K562 (cell line): Measurements from ENCODE around the gene GAB2. TPM values are rescaled to one million over a fixed set of nuclear protein-coding genes. Genes with fewer than 3 reads are reported as not detected.

ENCODE experiments used
- ATF3 ChIP-seq, 2 experiments: fragments of 450-650 bp in 1 of 2; sonication (generic) in 1 of 2; formaldehyde crosslinking in 1 of 2; IDR thresholded peaks in 1 of 2; conservative IDR thresholded peaks in 1 of 2; 2 replicates each; pipeline versions ENCODE4 v1.6.1 to v1.8.1; 2016 to 2023; ENCODE audit warnings: mild to moderate bottlenecking in 2 of 2, moderate library complexity in 2 of 2, inconsistent platforms in 1 of 2, missing genetic modification reagents in 1 of 2
- DMBX1 ChIP-seq: fragments of 250-450 bp; sonication (Bioruptor Pico); IDR thresholded peaks from 2 replicates; pipeline ENCODE4 v1.8.0; 2022; ENCODE audit warnings: inconsistent platforms, mild to moderate bottlenecking, moderate library complexity, borderline replicate concordance
- FOXM1 ChIP-seq, 2 experiments: fragments of 450-650 bp in 1 of 2; sonication (generic) in 1 of 2; formaldehyde crosslinking in 1 of 2; IDR thresholded peaks; 2 replicates each; pipeline versions ENCODE4 v1.6.1 to v1.9.0; 2017 to 2022; ENCODE audit warnings: low read depth in 2 of 2, mild to moderate bottlenecking in 2 of 2, missing genetic modification reagents in 1 of 2, moderate library complexity in 1 of 2
- HINFP ChIP-seq: fragments of 450-650 bp; conservative IDR thresholded peaks from 2 replicates; pipeline ENCODE4 v1.6.1; 2016; ENCODE audit warnings: missing genetic modification characterization, low read depth, mild to moderate bottlenecking, control low read depth, missing compliant biosample characterization
- MYC ChIP-seq, 2 experiments: fragments of 250-450 bp in 1 of 2; sonication (Bioruptor Pico) in 1 of 2; IDR thresholded peaks; 2 replicates each; pipeline versions ENCODE4 v1.5.1 to v1.6.1; 2012 to 2021; ENCODE audit warnings: low read depth in 2 of 2, borderline replicate concordance in 1 of 2, improper control_type of control experiment in 1 of 2, low read length in 1 of 2, mild to moderate bottlenecking in 1 of 2, moderate library complexity in 1 of 2
- NFYB ChIP-seq: IDR thresholded peaks from 2 replicates; pipeline ENCODE4 v1.6.1; 2011; ENCODE audit warnings: mild to moderate bottlenecking, moderate library complexity; ENCODE audit not compliant: insufficient read length; ENCODE audit errors: extremely low read depth
- PCBP2 ChIP-seq: fragments of 200-400 bp; formaldehyde crosslinking; IDR thresholded peaks from 2 replicates; pipeline ENCODE4 v1.6.1; 2018; ENCODE audit warnings: low read length, low read depth, mild to moderate bottlenecking, moderate library complexity; ENCODE audit not compliant: poor library complexity, severe bottlenecking
- RBM14 ChIP-seq: fragments of 200-400 bp; formaldehyde crosslinking; IDR thresholded peaks from 2 replicates; pipeline ENCODE4 v1.6.1; 2018; ENCODE audit warnings: low read depth, mild to moderate bottlenecking, low read length, moderate library complexity, borderline replicate concordance; ENCODE audit not compliant: insufficient read depth
- RBM34 ChIP-seq: fragments of 200-400 bp; formaldehyde crosslinking; IDR thresholded peaks from 2 replicates; pipeline ENCODE4 v1.6.1; 2018; ENCODE audit warnings: low read length, borderline replicate concordance; ENCODE audit not compliant: insufficient read depth
- RFX1 ChIP-seq: fragments of 450-650 bp; IDR thresholded peaks from 2 replicates; pipeline ENCODE4 v1.6.1; 2016; ENCODE audit warnings: mild to moderate bottlenecking, moderate library complexity
- TRIM24 ChIP-seq, 2 experiments: fragments of 450-650 bp; IDR thresholded peaks; 2 replicates each; pipeline ENCODE4 v1.6.1; 2016
- ZBTB7A ChIP-seq: IDR thresholded peaks from 2 replicates; pipeline ENCODE4 v1.6.1; 2011; ENCODE audit warnings: low read depth, mild to moderate bottlenecking, low read length, moderate library complexity, borderline replicate concordance; ENCODE audit not compliant: control insufficient read depth
- ZNF592 ChIP-seq: fragments of 450-650 bp; IDR thresholded peaks from 2 replicates; pipeline ENCODE4 v1.6.1; 2017; ENCODE audit warnings: antibody characterized with exemption, mild to moderate bottlenecking
- polyA plus RNA-seq, 8 experiments: library from polyadenylated mRNA; depleted of rRNA in 4 of 8; stranded (reverse) in 5 of 8; unstranded in 3 of 8; fragments of >200 nt; fragmentation: Nextera tagmentation in 2 of 8; fragmentation: Illumina TruSeq in 1 of 8; extraction: Ambion mirVana in 2 of 8; extraction: Trizol in 1 of 8; gene quantifications; 2 replicates each; pipeline versions ENCODE4 v1.2.1 to v1.2.3, GENCODE V29; 2011 to 2014; ENCODE audit warnings: inconsistent platforms in 1 of 8, missing spikeins in 1 of 8
- total RNA-seq, 7 experiments: library from RNA; depleted of rRNA in 6 of 7; stranded (reverse); fragments of >200 nt in 6 of 7; fragmentation: Illumina TruSeq in 2 of 7; extraction: Trizol in 2 of 7; gene quantifications; 2 replicates each; pipeline versions ENCODE4 v1.2.1 to v1.2.3, GENCODE V29; 2011 to 2021; ENCODE audit warnings: low replicate concordance in 1 of 7
- TF ChIP-seq, protein P1 (sequence below): IDR thresholded peaks from 2 replicates; pipeline ENCODE4 v1.6.1; 2012; ENCODE audit warnings: low read depth, low read length, improper control_type of control experiment, borderline replicate concordance

GAB2 gene
- total and polyA plus RNA-seq, 9 of the 15 experiments (the other 6 are each of a cell fraction or from before 2014, with no cell fraction given): 2.3 to 35.2 (median 16.1) TPM

DNA sequence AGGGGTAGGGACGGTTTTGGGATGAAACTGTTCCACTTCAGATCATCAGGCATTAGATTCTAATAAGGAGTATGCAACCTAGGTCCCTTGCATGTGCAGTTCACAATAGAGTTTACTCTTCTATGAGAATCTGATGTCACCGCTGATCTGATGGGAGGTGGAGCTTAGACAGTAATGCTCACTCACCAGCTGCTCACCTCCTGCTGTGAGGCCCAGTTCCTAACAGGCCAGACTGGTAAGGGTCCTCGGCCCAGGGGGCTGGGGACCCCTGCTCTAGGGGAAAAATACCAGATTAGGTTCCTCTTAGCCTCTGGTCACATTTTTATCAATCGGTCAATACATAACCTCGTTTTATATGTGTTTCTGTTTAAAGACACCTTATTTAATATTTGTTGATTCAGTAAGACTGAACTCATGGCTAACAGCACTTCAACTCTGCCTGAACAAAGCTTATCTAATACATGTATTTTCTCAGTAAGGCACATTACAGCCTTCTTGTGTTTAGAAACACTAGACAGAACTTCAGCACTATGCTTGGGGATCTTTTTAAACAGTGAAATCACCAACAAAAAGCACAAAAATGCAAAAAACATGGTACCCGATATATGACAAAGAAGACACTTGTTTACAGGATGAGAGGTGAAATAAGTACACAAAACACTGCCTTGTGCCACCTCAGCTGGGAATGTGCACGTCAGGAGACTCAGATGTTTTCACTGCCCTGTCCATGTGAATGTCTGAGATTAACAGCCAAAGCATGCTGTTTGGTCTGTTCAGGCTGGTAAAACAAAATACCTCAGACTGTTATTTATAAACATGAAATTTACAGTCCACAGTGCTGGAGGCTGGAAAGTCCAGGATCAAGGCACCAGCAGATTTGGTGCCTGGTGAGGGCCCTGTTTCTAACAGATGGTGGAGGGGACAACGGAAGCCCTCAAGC is 121.4 kb downstream of the GAB2 start (continued):
- TF ChIP-seq FOXM1 (IDR thresholded peaks at IDR 0.05; ENCODE audit: low read depth): no peak
- no peak for TF ChIP-seq FOXM1 (CRISPR knock-in tag; IDR thresholded peaks at IDR 0.05; ENCODE audit: low read depth)
- TF ChIP-seq, protein P1, sequence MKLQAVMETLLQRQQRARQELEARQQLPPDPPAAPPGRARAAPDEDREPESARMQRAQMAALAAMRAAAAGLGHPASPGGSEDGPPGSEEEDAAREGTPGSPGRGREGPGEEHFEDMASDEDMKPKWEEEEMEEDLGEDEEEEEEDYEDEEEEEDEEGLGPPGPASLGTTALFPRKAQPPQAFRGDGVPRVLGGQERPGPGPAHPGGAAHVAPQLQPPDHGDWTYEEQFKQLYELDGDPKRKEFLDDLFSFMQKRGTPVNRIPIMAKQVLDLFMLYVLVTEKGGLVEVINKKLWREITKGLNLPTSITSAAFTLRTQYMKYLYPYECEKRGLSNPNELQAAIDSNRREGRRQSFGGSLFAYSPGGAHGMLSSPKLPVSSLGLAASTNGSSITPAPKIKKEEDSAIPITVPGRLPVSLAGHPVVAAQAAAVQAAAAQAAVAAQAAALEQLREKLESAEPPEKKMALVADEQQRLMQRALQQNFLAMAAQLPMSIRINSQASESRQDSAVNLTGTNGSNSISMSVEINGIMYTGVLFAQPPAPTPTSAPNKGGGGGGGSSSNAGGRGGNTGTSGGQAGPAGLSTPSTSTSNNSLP: no peak
- no peak for TF ChIP-seq RBM34
- no peak for TF ChIP-seq PCBP2
- peak; percentile 96 for TF ChIP-seq ZBTB7A
- TF ChIP-seq RFX1: no peak
- 0 out of 4 replicates have a peak, but pooled peaks of 1 of the 2 experiments have one; percentile 5 for TF ChIP-seq TRIM24 (IDR thresholded peaks at IDR 0.05)
- TF ChIP-seq DMBX1 (CRISPR knock-in tag): peak; percentile 14; the same call in 1 of the 2 replicates
- 0 out of 2 replicates have a peak, but pooled peaks have one; percentile 17 for TF ChIP-seq HINFP (tag)
- peak; percentile 72 for TF ChIP-seq ZNF592
- TF ChIP-seq NFYB: no peak
- no peak for TF ChIP-seq RBM14
- 0 out of 2 replicates have a peak, but pooled peaks have one; percentile 9 for TF ChIP-seq MYC (IDR thresholded peaks at IDR 0.05; ENCODE audit: low read depth, low read length)
- TF ChIP-seq MYC (CRISPR knock-in tag; IDR thresholded peaks at IDR 0.05; ENCODE audit: borderline replicate concordance, low read depth): no peak
- TF ChIP-seq ATF3 (IDR thresholded peaks at IDR 0.05): peak; percentile 35; the same call in 1 of the 2 replicates
- TF ChIP-seq ATF3 (CRISPR knock-in tag; conservative IDR thresholded peaks at IDR 0.05): no peak
